ENCODE data around the gene OR2A42.
"Not testable (repeated sequence)": the region's sequence is repeated elsewhere in the genome, so short reads cannot be mapped to it uniquely, and the experiment has no call there.

Gene OR2A42

GRCh38 chr7:144223675-144224074 is 15.7 kb downstream of the OR2A42 start:
- DNase-seq (ENCODE audit: low spot score) = not testable (repeated sequence)

- DNase-seq (ENCODE audit: low spot score) = not testable (repeated sequence)
Measured at GRCh38 chr7:144220531-144220930, 18.9 kb downstream of the OR2A42 start.

GRCh38 chr7:144219149-144219548 is 20.3 kb downstream of the OR2A42 start:
- not testable (repeated sequence) for DNase-seq (ENCODE audit: low spot score)

DNA sequence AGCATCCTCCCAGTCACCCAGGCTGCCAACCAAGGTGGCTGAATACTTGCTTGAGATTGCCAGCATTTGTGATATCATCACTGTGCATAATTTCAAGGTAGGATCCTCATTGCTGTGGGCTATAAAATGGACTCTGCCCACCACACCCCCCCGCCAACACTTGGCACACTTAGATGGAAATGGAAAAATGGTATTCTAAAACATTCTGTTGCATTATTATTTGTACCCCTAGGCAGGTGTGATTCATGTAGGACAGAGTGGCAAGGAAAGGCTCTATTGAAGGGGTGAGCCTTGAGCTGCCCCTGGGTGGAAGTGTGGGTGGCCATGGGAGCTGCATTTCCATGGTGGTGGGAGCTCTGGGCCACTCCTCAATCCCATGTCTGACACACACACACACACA is 20.8 kb downstream of the OR2A42 start:
- not testable (repeated sequence) for DNase-seq (ENCODE audit: low spot score)

DNA sequence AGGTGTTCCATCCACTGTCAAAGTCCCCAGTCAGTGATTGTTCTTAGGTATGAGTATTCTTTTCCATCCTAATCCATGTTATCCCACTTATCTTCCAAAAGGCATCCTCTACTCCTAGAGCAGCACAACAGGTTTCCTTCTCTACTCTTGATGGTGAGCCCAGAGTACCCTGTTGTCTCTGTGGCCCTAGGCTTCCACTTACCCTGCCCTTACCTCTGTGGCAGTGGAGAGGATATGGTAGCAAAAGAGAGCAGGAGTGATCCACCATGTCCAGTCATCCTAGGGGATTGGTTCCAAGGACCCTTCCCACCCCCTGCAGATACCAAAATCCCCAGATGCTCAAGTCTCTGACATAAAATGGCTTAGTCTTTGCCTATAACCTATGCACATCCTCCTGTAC is 22.2 kb downstream of the OR2A42 start:
- DNase-seq (ENCODE audit: low spot score) = not testable (repeated sequence)

DNA sequence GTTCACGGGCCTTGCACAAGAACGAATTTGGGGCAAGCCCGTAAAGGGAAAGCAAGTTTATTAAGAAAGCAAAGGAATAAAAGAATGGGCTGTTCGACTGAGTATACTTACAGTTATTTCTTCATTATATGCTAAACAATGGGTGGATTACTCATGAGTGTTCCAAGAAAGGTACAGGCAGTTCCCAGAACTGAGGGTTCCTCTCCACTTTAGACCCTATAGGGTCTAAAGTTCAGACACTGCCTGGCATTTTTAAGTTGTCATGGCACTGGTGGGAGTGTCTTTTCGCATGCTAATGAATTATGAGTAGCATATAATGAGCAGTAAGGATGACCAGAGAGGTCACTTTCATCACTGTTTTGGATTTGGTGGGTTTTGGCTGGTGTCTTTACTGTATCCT is 34.1 kb downstream of the OR2A42 start:
- not testable (repeated sequence) for DNase-seq (ENCODE audit: low spot score)

DNA sequence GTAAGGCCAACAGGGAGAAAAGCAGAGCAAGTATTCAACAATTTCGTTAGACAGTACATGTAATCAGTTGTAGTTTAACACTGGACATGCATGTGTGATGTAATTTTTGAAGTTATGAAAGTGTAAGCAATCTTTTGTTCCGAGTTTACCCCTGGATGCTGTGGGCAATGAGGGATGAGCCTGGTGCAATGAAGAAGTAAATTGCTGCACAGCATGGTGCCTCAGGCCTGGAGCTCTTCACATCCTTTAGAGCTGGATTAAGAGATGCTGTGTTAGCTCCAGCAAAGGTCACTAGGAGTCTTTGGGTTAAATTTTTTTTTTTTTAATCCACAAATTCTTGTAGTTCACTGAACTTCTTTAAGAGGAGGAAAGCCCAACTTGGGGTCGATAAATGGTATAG is 36.3 kb downstream of the OR2A42 start:
- DNase-seq (ENCODE audit: low spot score) = not testable (repeated sequence)

- not testable (repeated sequence) for DNase-seq (ENCODE audit: low spot score)
Measured at GRCh38 chr7:144201978-144202377, 37.4 kb downstream of the OR2A42 start.

- DNase-seq (ENCODE audit: low spot score) = not testable (repeated sequence)
Measured at GRCh38 chr7:144198934-144199333, 40.5 kb downstream of the OR2A42 start.

GRCh38 chr7:144195212-144195872 is 44.1 kb downstream of the OR2A42 start, which contains the start of gene ARHGEF35:
TSS of gene ARHGEF35 (minus strand) at chr7:144195833. CDS start at chr7:144188383, 7,450 bp downstream.
- DNase-seq (ENCODE audit: low spot score) = not testable (repeated sequence)

- DNase-seq (ENCODE audit: low spot score) = not testable (repeated sequence)
Measured at GRCh38 chr7:144194453-144194852, 45.0 kb downstream of the OR2A42 start.

GRCh38 chr7:144193782-144194181 is 45.6 kb downstream of the OR2A42 start:
- DNase-seq (ENCODE audit: low spot score) = not testable (repeated sequence)

GRCh38 chr7:144188578-144189171 is 50.7 kb downstream of the OR2A42 start:
- DNase-seq (ENCODE audit: low spot score) = not testable (repeated sequence)

DNA sequence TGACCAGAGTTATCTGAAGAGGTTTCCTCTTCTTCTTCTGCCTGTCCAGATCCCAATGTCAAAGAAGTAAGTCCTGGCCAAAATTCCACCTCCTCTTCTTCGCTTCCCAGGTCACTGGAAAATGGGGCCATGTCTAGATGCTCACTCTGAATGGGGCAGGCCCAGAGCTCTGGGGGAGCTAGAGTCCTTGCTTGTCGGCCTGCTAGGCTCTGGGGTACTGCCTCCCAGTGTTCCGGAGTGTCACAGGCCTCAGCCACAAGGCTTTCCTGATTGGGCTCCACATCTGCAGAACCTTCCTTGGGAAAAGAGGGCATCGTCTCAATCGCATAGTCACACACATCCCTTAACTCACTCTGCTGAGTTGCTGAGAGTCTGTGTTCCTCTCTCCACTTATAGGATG is 51.6 kb downstream of the OR2A42 start:
- not testable (repeated sequence) for DNase-seq (ENCODE audit: low spot score)

- DNase-seq (ENCODE audit: low spot score) = not testable (repeated sequence)
Measured at GRCh38 chr7:144183166-144183565, 56.2 kb downstream of the OR2A42 start, which contains the start of gene CTAGE4. TSS of gene CTAGE4 (plus strand) at chr7:144183466. CDS start at chr7:144183504, 38 bp downstream.

DNA sequence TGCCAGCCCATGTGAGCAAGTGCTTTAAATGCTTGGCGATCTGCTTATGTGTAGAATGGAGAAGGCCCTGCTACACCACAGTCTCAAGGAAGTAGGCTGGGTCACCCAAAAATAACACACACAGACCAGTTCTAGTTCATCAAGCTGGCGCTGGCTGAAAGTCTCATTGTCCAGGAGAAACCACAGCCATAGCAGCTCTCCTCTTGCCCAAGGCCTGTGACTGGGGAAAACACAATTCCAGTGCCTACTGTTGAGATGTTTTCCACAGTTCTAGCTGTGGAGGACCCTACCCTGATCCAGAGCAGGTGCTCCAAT is 60.3 kb downstream of the OR2A42 start:
- DNase-seq (ENCODE audit: low spot score) = not testable (repeated sequence)

GRCh38 chr7:144178380-144179164 is 60.8 kb downstream of the OR2A42 start:
- DNase-seq (ENCODE audit: low spot score) = peak; percentile 11

Data from pons (tissue), 1 donor.